ENCODE data around the gene VCX3B. TPM values are rescaled to one million over a fixed set of nuclear protein-coding genes. Genes with fewer than 3 reads are reported as not detected.

VCX3B gene
- total RNA-seq (2014; rRNA removed; shearing (Covaris generic)) = 31.7 and 34.5 TPM in 2 replicates

DNA sequence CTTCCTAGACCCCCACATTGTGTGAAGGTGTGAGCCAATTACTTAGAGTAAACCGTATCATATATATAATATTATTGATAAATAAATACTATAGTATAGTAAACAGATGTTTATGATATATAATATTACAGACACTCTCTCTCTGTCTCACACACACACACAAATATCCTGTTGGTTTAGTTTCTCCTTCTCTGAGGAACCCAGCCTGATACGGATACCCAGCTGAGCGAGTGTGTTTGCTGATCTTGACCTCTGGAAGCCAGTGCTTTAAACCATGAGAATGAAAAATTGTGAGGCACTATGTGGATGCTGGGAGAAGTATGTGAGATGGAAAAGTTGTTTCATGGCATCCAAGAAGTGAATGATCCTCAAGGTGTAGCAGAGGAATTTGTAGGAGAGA, at the start of gene VCX3B:
Gene VCX3B, plus strand, starts transcription at position 301 of the 400 bp plus-strand sequence. CDS start 621 bp downstream, outside the sequence.

All from A375 (cell line).